PC-9 (cell line): ENCODE results near the gene NTNG1.

Experiments
- EZH2 ChIP-seq: fragments of 200-600 bp; sonication (generic); IDR thresholded peaks from 2 replicates; pipeline ENCODE4 v1.8.0; 2017; ENCODE audit warnings: antibody characterized with exemption, low read depth
- TF ChIP-seq, protein P1 (sequence below): fragments of 200-600 bp; sonication (generic); conservative IDR thresholded peaks from 2 replicates; pipeline ENCODE4 v1.6.1; 2017; ENCODE audit warnings: mixed run types, antibody characterized with exemption, mild to moderate bottlenecking, moderate library complexity

GRCh38 chr1:107181253-107181969 is 40.6 kb downstream of the NTNG1 start:
- TF ChIP-seq, protein P1, sequence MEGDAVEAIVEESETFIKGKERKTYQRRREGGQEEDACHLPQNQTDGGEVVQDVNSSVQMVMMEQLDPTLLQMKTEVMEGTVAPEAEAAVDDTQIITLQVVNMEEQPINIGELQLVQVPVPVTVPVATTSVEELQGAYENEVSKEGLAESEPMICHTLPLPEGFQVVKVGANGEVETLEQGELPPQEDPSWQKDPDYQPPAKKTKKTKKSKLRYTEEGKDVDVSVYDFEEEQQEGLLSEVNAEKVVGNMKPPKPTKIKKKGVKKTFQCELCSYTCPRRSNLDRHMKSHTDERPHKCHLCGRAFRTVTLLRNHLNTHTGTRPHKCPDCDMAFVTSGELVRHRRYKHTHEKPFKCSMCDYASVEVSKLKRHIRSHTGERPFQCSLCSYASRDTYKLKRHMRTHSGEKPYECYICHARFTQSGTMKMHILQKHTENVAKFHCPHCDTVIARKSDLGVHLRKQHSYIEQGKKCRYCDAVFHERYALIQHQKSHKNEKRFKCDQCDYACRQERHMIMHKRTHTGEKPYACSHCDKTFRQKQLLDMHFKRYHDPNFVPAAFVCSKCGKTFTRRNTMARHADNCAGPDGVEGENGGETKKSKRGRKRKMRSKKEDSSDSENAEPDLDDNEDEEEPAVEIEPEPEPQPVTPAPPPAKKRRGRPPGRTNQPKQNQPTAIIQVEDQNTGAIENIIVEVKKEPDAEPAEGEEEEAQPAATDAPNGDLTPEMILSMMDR = no peak
- no peak for TF ChIP-seq EZH2
